ENCODE measurements around the gene GPR132.

Gene GPR132

DNA sequence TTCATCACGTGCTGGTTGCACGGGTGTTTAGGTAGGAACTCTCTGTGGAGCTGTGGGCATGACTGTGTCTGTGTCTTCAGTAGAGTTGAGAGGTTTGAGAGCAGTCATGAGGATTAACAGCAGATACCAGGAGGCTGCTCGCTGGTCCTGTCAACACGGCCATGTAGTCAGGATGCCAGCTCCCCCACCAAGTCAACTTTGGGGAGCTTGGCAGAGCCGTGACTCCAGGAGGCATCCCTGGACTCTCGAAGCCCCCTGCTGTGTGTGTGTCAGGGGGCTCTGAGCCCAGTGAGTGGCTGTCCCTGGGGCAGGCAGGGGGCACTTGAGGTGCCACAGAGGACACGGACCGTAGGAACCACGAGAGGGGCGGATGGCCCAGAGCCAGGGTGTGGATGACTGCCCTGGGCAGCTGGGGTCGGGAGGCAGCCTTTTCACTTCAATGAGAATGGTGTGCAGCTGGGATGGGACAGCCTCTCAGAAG is 7.2 kb upstream of the GPR132 start:
- peaks cover 53% of the 10 kb centered on the region for H3K27me3 ChIP-seq (replicated peaks; ENCODE audit: control insufficient read depth, insufficient read depth, low read length)
- H3K4me1 ChIP-seq (ENCODE audit: control insufficient read depth, insufficient read depth, low read length) = peaks cover 14% of the 10 kb centered on the region
- H3K9me3 ChIP-seq (ENCODE audit: control insufficient read depth, low read length) = no peaks in the 10 kb centered on the region
- H3K36me3 ChIP-seq (ENCODE audit: control insufficient read depth, insufficient read depth, low read length, severe bottlenecking) = no peaks in the 10 kb centered on the region
- H3K9ac ChIP-seq (ENCODE audit: low read length) = no peak overlapping the region
- no peak overlapping the region for H3K4me3 ChIP-seq (ENCODE audit: low read length)
- DNase-seq (ENCODE audit: low read depth) = no peak

DNA sequence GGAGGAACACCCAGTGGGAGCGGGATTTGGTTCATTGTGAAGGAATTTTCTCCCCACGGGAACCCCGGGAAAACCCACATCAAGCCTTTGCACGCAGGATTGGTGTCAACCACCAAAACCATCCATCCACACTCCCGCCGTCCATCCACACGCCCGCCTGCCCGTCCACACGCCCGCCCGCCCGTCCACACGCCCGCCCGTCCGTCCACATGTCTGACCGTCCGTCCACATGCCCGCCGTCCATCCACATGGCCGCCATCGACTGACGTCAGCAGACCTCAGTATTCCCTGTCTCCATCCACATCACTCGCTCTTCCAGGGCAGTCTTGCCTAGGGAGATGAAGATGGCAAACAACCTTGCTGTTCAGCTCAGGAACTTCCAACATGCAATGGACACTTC is 6.7 kb upstream of the GPR132 start:
- Histone ChIP-seq H3K36me3 (ENCODE audit: control insufficient read depth, insufficient read depth, low read length, severe bottlenecking) (no peaks in the 10 kb centered on the region), H3K27me3 (replicated peaks; ENCODE audit: control insufficient read depth, insufficient read depth, low read length) (peaks cover 48% of the 10 kb centered on the region), H3K9ac (ENCODE audit: low read length) (no peak overlapping the region), H3K4me1 (ENCODE audit: control insufficient read depth, insufficient read depth, low read length) (peaks cover 14% of the 10 kb centered on the region), H3K4me3 (ENCODE audit: low read length) (no peak overlapping the region), H3K9me3 (ENCODE audit: control insufficient read depth, low read length) (no peaks in the 10 kb centered on the region)
- no peak for DNase-seq (ENCODE audit: low read depth)

DNA sequence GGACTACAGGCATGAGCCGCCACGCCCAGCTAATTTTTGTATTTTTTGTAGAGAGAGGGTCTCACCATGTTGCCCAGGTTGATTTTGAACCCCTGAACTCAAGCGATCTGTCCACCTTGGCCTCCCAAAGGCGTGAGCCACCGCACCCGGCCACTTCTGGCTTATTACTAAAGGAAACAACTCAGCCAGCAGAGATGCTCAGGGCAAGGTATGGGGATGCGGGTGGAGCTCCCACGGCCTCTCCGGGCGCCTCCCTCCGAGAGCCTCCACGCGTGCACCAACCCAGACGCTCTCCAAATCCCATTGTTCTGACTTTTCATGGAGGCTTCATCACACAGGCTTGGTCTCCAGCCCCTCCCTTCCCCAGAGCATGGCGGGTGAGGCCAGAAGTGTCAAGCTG is 6.1 kb upstream of the GPR132 start:
- Histone ChIP-seq H3K9ac (ENCODE audit: low read length) (no peak overlapping the region), H3K4me1 (ENCODE audit: control insufficient read depth, insufficient read depth, low read length) (peaks cover 14% of the 10 kb centered on the region), H3K9me3 (ENCODE audit: control insufficient read depth, low read length) (no peaks in the 10 kb centered on the region), H3K27me3 (replicated peaks; ENCODE audit: control insufficient read depth, insufficient read depth, low read length) (peaks cover 44% of the 10 kb centered on the region), H3K36me3 (ENCODE audit: control insufficient read depth, insufficient read depth, low read length, severe bottlenecking) (no peaks in the 10 kb centered on the region), H3K4me3 (ENCODE audit: low read length) (no peak overlapping the region)
- no peak for DNase-seq (ENCODE audit: low read depth)

DNA sequence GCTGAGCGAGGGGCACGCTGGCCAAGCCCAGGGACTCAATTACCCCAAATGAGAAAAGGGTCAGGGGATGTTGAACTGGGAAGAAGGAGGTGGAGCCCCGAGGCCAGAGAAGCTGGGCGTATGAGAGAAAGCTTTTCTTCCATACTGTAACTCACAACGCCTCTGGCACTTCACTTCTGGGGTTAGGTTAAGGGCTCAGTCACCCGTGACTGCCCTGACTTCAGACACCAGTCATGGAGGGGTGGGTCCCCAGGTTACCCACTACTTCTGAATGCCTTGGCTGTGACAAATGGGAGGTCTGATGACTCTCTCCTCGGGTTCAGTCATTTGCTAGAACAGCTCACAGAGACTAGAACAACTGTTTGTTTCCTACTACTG is 5.5 kb upstream of the GPR132 start:
- no peak overlapping the region for H3K9ac ChIP-seq (ENCODE audit: low read length)

DNA sequence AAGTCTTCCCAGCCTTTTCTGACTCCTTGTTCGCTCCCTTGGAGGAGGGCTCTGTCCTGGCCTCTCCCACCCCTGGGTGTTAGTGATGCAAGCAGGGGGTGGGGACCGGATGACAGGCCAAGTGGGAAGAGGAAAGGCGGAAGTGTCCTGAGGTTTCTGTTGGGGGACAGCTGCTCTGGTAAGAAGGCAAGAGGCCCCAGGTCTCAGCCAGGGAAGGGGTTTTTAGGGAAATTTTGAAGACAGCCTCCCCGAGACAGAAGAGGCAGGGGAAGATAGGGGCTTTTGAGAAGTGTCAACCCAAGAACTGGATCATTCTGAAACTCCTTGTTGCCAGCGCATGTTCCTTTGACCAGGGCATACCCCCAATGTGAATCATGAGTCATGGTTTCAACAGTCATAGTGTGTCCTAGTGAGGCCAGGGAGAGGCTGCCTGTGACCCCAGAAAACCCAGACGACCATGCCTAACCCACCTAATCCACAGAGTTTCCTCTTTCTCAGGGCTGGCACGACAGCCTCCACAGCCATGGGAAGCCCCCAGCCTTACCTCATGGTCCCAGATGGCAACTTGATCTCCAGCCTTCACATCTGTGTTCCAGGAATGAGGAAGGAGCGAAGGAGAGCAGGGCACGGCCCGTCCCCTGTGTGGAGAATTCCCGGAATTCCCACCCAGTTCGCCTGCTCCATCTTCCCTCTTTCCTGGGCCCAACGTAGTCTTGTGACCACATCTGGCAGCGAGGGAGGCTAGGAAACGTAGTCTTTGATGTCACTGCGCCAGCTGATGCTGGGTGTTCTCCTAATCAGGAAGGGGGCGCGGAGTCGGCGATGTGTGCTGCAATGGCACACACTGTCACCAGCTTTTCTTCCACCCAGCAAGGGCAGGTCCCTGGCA is 4.9 kb upstream of the GPR132 start:
- H3K27me3 ChIP-seq (replicated peaks; ENCODE audit: control insufficient read depth, insufficient read depth, low read length) = peaks cover 34% of the 10 kb centered on the region
- H3K9ac ChIP-seq (ENCODE audit: low read length) = no peak overlapping the region
- DNase-seq (ENCODE audit: low read depth) = no peak
- no peak overlapping the region for H3K4me3 ChIP-seq (ENCODE audit: low read length)
- peaks cover 10% of the 10 kb centered on the region for H3K4me1 ChIP-seq (ENCODE audit: control insufficient read depth, insufficient read depth, low read length)
- H3K36me3 ChIP-seq (ENCODE audit: control insufficient read depth, insufficient read depth, low read length, severe bottlenecking) = no peaks in the 10 kb centered on the region
- no peaks in the 10 kb centered on the region for H3K9me3 ChIP-seq (ENCODE audit: control insufficient read depth, low read length)

More for the DNA sequence above, 5.5 kb upstream of the GPR132 start:
- no peaks in the 10 kb centered on the region for H3K9me3 ChIP-seq (ENCODE audit: control insufficient read depth, low read length)
- H3K27me3 ChIP-seq (replicated peaks; ENCODE audit: control insufficient read depth, insufficient read depth, low read length) = peaks cover 38% of the 10 kb centered on the region
- peaks cover 14% of the 10 kb centered on the region for H3K4me1 ChIP-seq (ENCODE audit: control insufficient read depth, insufficient read depth, low read length)
- no peak for DNase-seq (ENCODE audit: low read depth)
- H3K4me3 ChIP-seq (ENCODE audit: low read length) = no peak overlapping the region
- H3K36me3 ChIP-seq (ENCODE audit: control insufficient read depth, insufficient read depth, low read length, severe bottlenecking) = no peaks in the 10 kb centered on the region

DNA sequence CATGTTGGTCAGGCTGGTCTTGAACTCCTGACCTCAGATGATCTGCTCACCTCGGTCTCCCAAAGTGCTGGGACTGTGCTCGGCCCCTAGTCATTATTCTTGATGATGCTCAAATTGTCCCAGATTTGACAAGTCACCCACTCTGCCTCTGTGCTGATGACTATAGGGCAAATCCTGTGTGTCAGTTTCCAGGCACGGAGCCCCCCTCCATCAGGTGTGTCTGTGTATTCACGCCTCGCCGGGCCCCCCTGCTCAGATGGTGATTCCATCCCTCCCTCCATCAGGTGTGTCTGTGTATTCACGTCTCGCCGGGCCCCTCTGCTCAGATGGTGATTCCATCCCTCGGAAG is 4.3 kb upstream of the GPR132 start:
- DNase-seq (ENCODE audit: low read depth) = no peak
- Histone ChIP-seq H3K4me3 (ENCODE audit: low read length) (no peak overlapping the region), H3K27me3 (replicated peaks; ENCODE audit: control insufficient read depth, insufficient read depth, low read length) (peaks cover 31% of the 10 kb centered on the region), H3K4me1 (ENCODE audit: control insufficient read depth, insufficient read depth, low read length) (peaks cover 10% of the 10 kb centered on the region), H3K9me3 (ENCODE audit: control insufficient read depth, low read length) (no peaks in the 10 kb centered on the region), H3K36me3 (ENCODE audit: control insufficient read depth, insufficient read depth, low read length, severe bottlenecking) (no peaks in the 10 kb centered on the region), H3K9ac (ENCODE audit: low read length) (no peak overlapping the region)

DNA sequence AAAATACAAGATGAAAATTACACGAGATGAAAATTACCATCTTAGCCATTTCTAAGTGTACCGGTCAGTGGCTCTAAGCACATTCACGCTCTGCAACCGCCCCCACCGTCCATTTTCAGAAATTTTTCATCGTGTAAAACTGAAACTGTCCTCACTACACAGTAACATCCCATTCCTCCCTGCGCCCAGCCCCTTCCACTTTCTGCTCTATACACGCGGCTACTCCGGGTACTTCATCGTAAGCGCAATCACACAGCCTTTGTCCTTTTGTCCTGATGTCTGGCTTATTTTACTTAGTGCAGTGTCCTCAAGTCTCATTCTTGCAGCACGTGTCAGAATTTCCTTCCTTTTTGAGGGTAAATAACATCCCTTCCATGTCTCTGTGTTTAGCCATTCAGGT is 3.6 kb upstream of the GPR132 start:
- H3K4me3 ChIP-seq (ENCODE audit: low read length) = no peak overlapping the region
- DNase-seq (ENCODE audit: low read depth) = no peak
- peaks cover 24% of the 10 kb centered on the region for H3K27me3 ChIP-seq (replicated peaks; ENCODE audit: control insufficient read depth, insufficient read depth, low read length)
- peaks cover 10% of the 10 kb centered on the region for H3K4me1 ChIP-seq (ENCODE audit: control insufficient read depth, insufficient read depth, low read length)
- no peak overlapping the region for H3K9ac ChIP-seq (ENCODE audit: low read length)
- no peaks in the 10 kb centered on the region for H3K36me3 ChIP-seq (ENCODE audit: control insufficient read depth, insufficient read depth, low read length, severe bottlenecking)
- H3K9me3 ChIP-seq (ENCODE audit: control insufficient read depth, low read length) = no peaks in the 10 kb centered on the region

DNA sequence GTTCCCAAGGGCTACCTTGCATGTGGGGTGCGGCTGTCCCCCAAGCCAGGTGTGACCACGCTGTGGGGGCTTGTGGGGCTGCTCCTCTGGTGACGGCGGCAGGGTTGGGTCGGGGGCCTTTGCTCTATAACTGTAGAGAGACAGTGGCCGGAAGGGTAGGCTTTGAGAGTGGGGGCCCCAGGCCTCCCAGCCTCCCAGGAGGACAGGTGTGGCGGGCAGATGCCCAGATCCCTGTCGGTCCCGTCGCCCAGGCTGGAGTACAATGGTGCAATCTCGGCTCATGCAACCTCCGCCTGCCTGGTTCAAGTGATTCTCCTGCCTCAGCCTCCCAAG is 2.7 kb upstream of the GPR132 start:
- peaks cover 12% of the 10 kb centered on the region for H3K4me1 ChIP-seq (ENCODE audit: control insufficient read depth, insufficient read depth, low read length)
- DNase-seq (ENCODE audit: low read depth) = no peak
- no peaks in the 10 kb centered on the region for H3K9me3 ChIP-seq (ENCODE audit: control insufficient read depth, low read length)
- H3K9ac ChIP-seq (ENCODE audit: low read length) = no peak overlapping the region
- H3K27me3 ChIP-seq (replicated peaks; ENCODE audit: control insufficient read depth, insufficient read depth, low read length) = peaks cover 16% of the 10 kb centered on the region
- no peaks in the 10 kb centered on the region for H3K36me3 ChIP-seq (ENCODE audit: control insufficient read depth, insufficient read depth, low read length, severe bottlenecking)
- H3K4me3 ChIP-seq (ENCODE audit: low read length) = no peak overlapping the region

DNA sequence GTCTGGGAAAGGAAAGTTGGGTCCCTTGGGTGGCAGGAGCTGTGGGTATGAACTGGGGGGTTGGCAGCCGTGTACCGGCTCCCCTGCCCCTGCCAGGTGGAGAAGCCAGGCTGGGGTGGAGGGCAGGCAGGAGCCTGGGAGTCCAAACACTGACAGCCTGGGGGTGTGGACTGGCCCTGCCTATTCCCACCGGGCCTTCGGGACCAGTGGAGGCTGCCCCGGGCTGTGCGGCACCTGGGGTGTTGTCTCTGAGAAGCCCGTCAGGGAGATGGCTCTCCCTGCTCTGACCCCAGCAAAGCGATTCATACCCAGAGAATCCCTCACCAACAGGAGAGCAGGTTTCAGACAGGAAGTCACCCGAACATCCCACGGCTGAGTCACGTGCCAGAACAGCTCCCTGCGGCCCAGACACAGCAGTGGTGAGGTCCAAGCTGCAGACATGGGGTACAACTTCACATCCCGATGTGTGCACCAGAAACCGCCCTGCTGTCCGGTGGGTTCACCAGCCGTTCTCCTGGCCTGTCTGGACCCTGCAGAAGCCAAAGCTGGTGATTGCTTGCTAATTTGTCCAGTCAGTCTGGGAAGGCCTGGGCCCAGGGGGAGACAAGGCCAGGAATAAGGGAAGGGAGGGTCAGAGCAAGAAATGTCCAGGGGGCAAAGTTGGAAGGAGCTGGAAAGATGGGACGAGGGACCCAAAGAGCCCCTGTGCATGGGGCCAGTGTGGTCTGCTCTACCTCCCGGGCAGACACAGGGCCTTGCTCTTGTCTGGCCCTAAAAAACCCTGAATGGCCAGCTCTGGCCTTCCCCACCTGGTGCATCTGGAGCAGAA is 2.1 kb upstream of the GPR132 start:
- Histone ChIP-seq H3K9me3 (ENCODE audit: control insufficient read depth, low read length) (no peaks in the 10 kb centered on the region), H3K27me3 (replicated peaks; ENCODE audit: control insufficient read depth, insufficient read depth, low read length) (peaks cover 10% of the 10 kb centered on the region), H3K4me3 (ENCODE audit: low read length) (no peak overlapping the region), H3K9ac (ENCODE audit: low read length) (no peak overlapping the region), H3K36me3 (ENCODE audit: control insufficient read depth, insufficient read depth, low read length, severe bottlenecking) (no peaks in the 10 kb centered on the region), H3K4me1 (ENCODE audit: control insufficient read depth, insufficient read depth, low read length) (peaks cover 14% of the 10 kb centered on the region)
- DNase-seq (ENCODE audit: low read depth) = peak; percentile 9

DNA sequence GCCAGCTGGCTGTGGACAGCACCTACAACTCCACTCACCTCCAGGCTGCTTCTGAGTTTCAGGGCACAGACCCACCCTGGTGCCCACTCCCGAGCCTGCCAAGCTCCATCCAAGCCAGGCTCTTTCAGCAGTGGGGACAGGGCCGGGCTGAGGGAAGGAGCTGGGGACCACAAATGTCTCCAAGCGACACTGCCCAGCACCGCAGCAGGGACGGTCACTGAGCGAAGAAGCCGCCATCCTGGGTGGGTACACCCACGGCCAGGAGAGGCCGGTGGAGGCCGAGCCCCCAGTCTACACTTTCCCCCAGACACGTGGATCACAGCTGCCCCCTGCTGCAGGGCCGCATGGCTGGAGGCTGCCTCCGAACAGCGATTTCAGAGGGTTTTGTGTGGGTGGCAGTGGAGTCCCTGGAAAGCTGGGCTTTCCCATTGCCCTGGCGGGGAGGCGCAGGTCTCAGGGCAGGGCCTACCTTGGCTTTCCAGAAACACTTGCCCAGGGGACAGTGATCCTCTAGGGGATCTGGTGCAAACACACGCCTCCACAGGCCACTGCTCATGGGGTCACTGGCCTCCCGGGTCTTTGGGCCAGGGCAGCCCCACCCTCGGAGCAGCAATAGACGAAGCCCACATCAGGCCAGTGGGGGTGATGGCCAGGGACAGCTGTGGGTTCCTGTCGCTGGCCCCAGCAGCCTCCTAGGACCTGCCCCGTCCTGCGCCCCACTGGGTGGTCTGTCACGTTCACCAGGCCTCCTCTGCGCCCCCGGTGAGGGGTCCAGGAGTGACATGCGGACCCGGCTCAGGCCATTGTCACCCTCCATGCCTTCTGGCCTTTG is 1.2 kb upstream of the GPR132 start:
- H3K4me1 ChIP-seq (ENCODE audit: control insufficient read depth, insufficient read depth, low read length) = peaks cover 14% of the 10 kb centered on the region
- no peaks in the 10 kb centered on the region for H3K36me3 ChIP-seq (ENCODE audit: control insufficient read depth, insufficient read depth, low read length, severe bottlenecking)
- H3K4me3 ChIP-seq (ENCODE audit: low read length) = no peak overlapping the region
- no peak for DNase-seq (ENCODE audit: low read depth)
- no peaks in the 10 kb centered on the region for H3K9me3 ChIP-seq (ENCODE audit: control insufficient read depth, low read length)
- H3K27me3 ChIP-seq (replicated peaks; ENCODE audit: control insufficient read depth, insufficient read depth, low read length) = peaks cover 1% of the 10 kb centered on the region
- H3K9ac ChIP-seq (ENCODE audit: low read length) = no peak overlapping the region

DNA sequence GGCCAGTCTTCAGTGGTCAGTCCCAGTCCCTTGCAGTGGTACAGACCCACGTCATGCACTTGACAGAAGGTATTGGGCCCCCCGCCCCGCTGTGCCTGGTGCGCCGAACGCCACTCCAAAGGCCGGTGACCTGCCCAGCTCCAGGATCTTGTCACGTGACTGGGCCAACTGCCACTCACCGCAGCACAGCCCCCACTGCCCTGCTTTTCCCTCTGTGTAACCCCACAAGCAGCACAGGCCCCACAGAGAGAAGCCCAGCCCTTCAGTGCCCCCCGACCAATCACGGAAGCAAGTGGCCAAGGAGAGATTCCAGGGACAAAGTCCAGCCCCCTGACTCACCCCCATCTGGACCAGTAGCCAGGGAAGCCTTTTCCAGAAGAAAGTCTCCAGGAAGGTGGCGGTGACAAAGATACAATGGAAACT is 498 bp downstream of the GPR132 start:
- no peak overlapping the region for H3K9ac ChIP-seq (ENCODE audit: low read length)
- no peaks in the 10 kb centered on the region for H3K9me3 ChIP-seq (ENCODE audit: control insufficient read depth, low read length)
- H3K27me3 ChIP-seq (replicated peaks; ENCODE audit: control insufficient read depth, insufficient read depth, low read length) = peaks cover 3% of the 10 kb centered on the region
- DNase-seq (ENCODE audit: low read depth) = no peak
- H3K36me3 ChIP-seq (ENCODE audit: control insufficient read depth, insufficient read depth, low read length, severe bottlenecking) = no peaks in the 10 kb centered on the region
- H3K4me1 ChIP-seq (ENCODE audit: control insufficient read depth, insufficient read depth, low read length) = peaks cover 9% of the 10 kb centered on the region
- no peak overlapping the region for H3K4me3 ChIP-seq (ENCODE audit: low read length)

Measured in adipocyte (in vitro differentiated cells).